GM21786 (cell line): ENCODE data around the gene CCDC40.
"Not testable (repeated sequence)": the region's sequence is repeated elsewhere in the genome, so short reads cannot be mapped to it uniquely, and the experiment has no call there.

Experiments
- ATAC-seq: cut with Tn5 transposase; IDR thresholded peaks from one replicate; pipeline ENCODE4 v1.9.1; 2021; ENCODE audit not compliant: unreplicated experiment

CCDC40 gene

DNA sequence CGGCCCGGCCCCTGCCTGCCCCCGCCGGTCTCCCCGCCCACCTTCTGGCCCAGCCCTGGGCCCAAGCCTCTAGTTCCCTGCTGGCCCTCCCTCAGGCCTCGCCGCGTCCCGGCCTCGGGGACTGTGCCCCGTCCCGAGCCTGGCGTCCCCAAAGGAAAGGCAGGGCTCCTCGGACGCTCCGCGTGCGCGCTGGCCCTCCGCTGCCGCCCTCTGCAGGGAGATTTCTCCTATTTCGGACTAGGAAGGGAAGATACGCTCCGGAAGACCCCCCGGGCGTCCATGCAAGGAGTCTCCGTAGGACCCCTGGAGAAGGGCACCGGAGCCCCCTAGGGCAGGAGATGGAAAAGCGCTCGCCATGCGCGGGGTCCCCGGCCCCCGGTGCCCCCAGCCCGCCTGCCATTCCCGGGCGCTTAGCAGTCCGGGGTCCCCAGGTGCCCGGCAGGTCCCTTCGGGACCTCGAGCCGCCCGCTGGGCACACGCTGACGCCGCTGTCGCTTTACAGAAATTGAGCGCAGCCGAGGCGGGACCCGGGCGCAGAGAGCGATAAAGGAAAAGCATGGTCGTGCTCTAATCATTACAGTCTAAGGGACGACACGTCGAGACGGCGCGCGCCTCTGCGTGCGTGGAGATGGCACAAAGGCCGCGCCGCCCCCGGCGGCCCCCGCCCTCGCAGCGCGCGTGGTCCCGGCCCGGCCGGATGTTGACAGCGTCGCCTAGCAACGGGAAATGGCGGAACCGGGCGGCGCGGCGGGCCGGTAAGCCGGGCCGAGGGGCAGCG is at the start of gene CCDC40:
CCDC40 (plus strand) TSS at position 706 of the 778 bp plus-strand sequence; CDS start at position 727, 21 bp downstream.
- ATAC-seq: peak; percentile 50

- ATAC-seq: no peak
These were observed 49.1 kb upstream of the CCDC40 start for GRCh38 chr17:79987187-79987934.

DNA sequence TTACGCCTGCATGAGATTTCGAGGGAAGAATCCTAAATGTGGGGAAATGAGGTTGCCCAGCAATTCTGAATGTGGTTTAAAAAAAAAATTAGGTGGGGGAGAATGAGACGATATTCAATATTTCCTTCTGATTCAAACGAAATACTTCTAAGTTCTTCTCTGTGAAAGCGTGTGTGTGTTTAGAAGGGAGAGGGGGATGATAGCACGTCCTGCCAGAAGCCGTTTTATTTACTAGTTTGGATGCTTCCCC is 48.6 kb upstream of the CCDC40 start:
- ATAC-seq: no peak

GRCh38 chr17:79988185-79988971 is 48.1 kb upstream of the CCDC40 start:
- no peak for ATAC-seq

GRCh38 chr17:79989106-79989835 is 47.2 kb upstream of the CCDC40 start:
- ATAC-seq: no peak

DNA sequence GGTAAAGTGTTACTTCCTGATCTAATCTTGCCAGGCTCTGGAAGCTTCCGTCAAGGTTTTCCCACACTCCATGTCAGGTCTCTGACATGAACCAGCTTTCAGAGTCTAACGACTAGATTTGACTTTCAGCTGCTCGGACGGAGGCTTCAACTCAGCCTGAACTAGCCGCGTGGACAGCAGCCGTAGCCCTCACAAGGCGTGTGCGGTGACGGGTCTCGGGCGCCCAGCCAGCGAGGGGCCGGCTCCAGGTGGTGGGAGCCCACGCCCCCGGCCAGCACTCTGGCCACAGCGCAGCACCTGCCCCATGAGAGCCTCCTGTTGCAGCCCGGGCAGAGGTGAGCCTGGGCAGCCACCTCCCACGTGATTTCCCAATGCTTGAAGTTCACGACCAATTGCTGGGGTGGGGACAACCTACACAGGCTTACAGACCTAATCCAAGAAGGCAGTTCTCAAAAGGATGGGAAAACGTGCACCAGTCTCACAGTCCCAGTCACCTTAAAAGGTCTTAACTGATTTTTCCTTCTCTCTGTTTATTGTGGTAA is 46.3 kb upstream of the CCDC40 start:
- no peak for ATAC-seq

DNA sequence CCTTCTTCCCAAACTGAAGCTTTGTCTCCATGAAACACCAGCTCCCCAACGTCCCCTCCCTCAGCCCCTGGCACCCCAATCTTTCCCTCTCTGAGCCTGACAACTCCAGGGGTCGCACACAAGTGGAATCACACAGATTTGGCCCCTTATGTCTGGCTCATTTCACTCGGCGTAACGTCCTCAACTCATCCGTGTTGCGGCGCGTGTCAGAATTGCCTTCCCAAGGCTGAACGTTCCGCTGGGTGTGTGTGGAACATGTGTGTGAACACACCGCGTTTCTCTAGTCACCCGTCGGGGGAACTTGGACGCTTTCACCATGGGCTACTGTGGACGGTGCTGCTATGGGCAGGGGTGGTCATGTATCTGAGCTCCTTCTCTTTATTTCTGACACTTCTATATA is 45.7 kb upstream of the CCDC40 start:
- no peak for ATAC-seq

DNA sequence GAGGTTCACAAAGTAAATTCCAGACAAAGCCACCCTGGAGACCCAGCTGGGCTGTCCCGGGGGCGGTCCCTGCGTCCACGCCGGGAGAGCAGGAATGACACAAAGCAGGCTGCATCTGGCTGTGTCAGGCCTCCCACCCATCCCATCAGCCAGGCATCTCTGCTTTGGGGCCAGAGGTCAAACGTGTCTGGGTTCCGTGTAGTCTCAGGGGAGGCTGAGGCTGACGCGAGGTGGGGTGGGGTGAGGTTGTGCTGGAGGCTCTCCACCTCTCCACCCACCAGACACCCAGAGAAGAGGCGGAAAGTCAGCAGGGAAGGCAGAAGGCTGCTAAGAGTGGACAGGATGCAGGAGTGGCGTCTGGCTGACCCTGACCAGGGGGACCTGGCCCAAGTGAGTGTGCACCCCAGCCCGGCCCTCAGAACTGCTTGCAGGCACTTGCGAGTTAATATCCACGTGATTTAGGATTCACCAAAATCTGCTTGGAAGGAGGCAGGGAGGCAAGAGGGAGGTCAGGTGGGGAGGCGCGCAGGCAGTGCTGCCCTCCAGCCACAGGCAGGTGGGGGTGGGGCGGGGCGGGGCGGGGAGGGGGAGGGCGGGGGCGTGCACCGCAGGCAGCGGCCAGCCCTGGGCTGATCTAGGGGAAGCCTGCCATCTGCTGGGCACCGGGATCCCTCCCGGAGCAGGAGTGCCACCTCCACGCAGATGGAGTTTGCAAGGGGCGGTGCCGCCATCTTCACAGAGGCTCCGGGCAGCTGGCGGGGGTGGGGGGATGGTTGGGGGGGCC is 45.1 kb upstream of the CCDC40 start:
- ATAC-seq: no peak

- ATAC-seq: no peak
These were observed 44.4 kb upstream of the CCDC40 start for GRCh38 chr17:79991924-79992648.

GRCh38 chr17:79992649-79993389 is 43.6 kb upstream of the CCDC40 start:
- ATAC-seq: no peak

GRCh38 chr17:79993390-79994227 is 42.8 kb upstream of the CCDC40 start:
- ATAC-seq: peak; percentile 44

DNA sequence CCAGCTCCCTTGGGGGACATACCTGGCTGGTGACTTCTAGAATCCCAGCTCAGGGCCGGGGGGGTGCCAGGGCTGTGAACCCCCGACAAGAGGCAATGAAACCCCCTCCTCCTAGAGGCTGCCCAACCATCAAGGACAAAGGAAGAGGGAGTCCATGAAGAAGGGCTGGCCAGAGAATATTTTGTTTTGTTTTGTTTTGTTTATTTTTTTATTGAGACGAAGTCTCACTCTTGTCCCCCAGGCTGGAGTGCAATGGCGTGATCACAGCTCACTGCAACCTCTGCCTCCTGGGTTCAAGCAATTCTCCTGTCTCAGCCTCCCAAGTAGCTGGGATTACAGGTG is 42.2 kb upstream of the CCDC40 start:
- not testable (repeated sequence) for ATAC-seq

DNA sequence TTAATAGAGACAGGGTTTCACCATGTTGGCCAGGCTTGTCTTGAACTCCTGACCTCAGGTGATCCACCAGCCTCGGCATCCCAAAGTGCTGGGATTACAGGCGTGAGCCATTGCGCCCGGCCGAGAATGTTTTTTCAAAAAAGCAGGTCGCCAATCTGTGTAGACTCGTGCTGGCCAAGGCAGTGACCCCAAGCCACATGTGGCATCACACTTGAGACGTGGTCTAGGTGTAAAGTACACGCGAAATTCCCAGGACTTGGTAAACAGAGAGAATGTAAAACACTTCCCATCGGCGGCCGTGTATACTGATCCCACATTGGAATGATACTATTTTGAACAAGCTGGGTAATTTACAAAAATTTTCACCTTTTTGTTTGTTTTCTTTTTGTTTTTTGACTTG is 41.8 kb upstream of the CCDC40 start:
- no peak for ATAC-seq

DNA sequence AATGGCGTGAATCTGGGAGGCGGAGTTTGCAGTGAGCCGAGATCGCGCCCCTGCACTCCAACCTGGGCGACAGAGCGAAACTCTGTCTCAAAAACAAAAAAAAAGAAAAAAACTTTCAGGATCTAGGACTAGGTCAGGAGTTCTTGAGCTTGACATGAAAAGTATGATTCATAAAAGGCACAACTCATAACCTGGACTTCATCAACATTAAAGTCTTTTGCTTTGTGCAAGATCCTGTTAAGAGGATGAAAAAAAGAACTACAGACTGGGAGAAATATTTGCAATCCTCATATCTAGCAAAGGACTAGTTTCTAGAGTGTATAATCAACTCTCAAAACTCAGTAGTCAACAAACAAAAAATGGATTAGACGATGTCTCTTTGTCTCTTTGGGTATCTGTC is 40.7 kb upstream of the CCDC40 start:
- no peak for ATAC-seq

GRCh38 chr17:79996291-79996690 is 40.2 kb upstream of the CCDC40 start:
- no peak for ATAC-seq

GRCh38 chr17:79997011-79997660 is 39.3 kb upstream of the CCDC40 start:
- ATAC-seq: no peak

GRCh38 chr17:80000136-80000535 is 36.3 kb upstream of the CCDC40 start:
- no peak for ATAC-seq
